Mesendoderm (in vitro differentiated cells): ENCODE measurements around the gene DAPK1.
A peak's percentile ranks its signal among the peaks of the same experiment; 100 is the strongest.

Experiments
- DNase-seq: peaks from one replicate; pipeline ENCODE4 v3.0.0; 2013
- H2AK5ac ChIP-seq: 2 replicates; pipeline ENCODE4 v1.6.1; 2013; ENCODE audit warnings: low read length, inconsistent platforms
- H2BK120ac ChIP-seq: 2 replicates; pipeline ENCODE4 v1.6.1; 2013; ENCODE audit warnings: low read depth, mild to moderate bottlenecking, low read length, moderate library complexity, mixed read lengths
- H2BK15ac ChIP-seq: replicated peaks from 2 replicates; pipeline ENCODE4 v1.6.1; 2013; ENCODE audit warnings: low read depth, mild to moderate bottlenecking, moderate library complexity
- H2BK5ac ChIP-seq: 2 replicates; pipeline ENCODE4 v1.6.1; 2013; ENCODE audit warnings: low read length, inconsistent platforms
- H3K18ac ChIP-seq: 2 replicates; pipeline ENCODE4 v1.6.1; 2013; ENCODE audit warnings: mild to moderate bottlenecking, low read length, mixed read lengths
- H3K23ac ChIP-seq: one replicate; pipeline ENCODE4 v1.6.1; 2013; ENCODE audit warnings: low read length
- H3K27ac ChIP-seq: 2 replicates; pipeline ENCODE4 v1.5.1; 2013; ENCODE audit warnings: low read depth, mild to moderate bottlenecking, inconsistent platforms, low read length, moderate library complexity
- H3K27me3 ChIP-seq: 2 replicates; pipeline ENCODE4 v1.6.1; 2013; ENCODE audit warnings: low read length, control low read depth, mild to moderate bottlenecking, inconsistent platforms; ENCODE audit not compliant: insufficient read depth, poor library complexity
- H3K36me3 ChIP-seq: 2 replicates; pipeline ENCODE4 v1.6.1; 2013; ENCODE audit warnings: low read length, inconsistent platforms; ENCODE audit not compliant: control insufficient read depth, insufficient read depth
- H3K4ac ChIP-seq: one replicate; pipeline ENCODE4 v1.6.1; 2013; ENCODE audit warnings: low read depth, mild to moderate bottlenecking, low read length, moderate library complexity
- H3K4me1 ChIP-seq: 2 replicates; pipeline ENCODE4 v1.6.1; 2013; ENCODE audit warnings: low read depth, low read length, inconsistent platforms; ENCODE audit not compliant: control insufficient read depth
- H3K4me2 ChIP-seq: 2 replicates; pipeline ENCODE4 v1.6.1; 2013; ENCODE audit warnings: low read length
- H3K4me3 ChIP-seq: 2 replicates; pipeline ENCODE4 v1.5.1; 2013; ENCODE audit warnings: mild to moderate bottlenecking, low read length
- H3K56ac ChIP-seq: one replicate; pipeline ENCODE4 v1.6.1; 2013; ENCODE audit warnings: low read length
- H3K79me1 ChIP-seq: 2 replicates; pipeline ENCODE4 v1.6.1; 2013; ENCODE audit warnings: low read length, inconsistent platforms
- H3K79me2 ChIP-seq: 2 replicates; pipeline ENCODE4 v1.6.1; 2013; ENCODE audit warnings: mild to moderate bottlenecking, low read length; ENCODE audit not compliant: control insufficient read depth, insufficient read depth
- H3K9ac ChIP-seq: 2 replicates; pipeline ENCODE4 v1.6.1; 2013; ENCODE audit warnings: low read length, inconsistent platforms
- H4K5ac ChIP-seq: one replicate; pipeline ENCODE4 v1.6.1; 2013; ENCODE audit warnings: low read length
- H4K8ac ChIP-seq: one replicate; pipeline ENCODE4 v1.6.1; 2013; ENCODE audit warnings: low read depth, mild to moderate bottlenecking, control low read depth, low read length, moderate library complexity
- WGBS: extraction: QIAGEN DNeasy Blood & Tissue Kit; methylation state at CpG from one replicate; pipeline ENCODE4 v1.1.7; 2013; ENCODE audit warnings: low lambda C conversion rate, missing lambda C conversion rate; ENCODE audit not compliant: insufficient coverage; ENCODE audit errors: extremely low coverage; 5-methylcytosine and 5-hydroxymethylcytosine counted together

Gene DAPK1

DNA sequence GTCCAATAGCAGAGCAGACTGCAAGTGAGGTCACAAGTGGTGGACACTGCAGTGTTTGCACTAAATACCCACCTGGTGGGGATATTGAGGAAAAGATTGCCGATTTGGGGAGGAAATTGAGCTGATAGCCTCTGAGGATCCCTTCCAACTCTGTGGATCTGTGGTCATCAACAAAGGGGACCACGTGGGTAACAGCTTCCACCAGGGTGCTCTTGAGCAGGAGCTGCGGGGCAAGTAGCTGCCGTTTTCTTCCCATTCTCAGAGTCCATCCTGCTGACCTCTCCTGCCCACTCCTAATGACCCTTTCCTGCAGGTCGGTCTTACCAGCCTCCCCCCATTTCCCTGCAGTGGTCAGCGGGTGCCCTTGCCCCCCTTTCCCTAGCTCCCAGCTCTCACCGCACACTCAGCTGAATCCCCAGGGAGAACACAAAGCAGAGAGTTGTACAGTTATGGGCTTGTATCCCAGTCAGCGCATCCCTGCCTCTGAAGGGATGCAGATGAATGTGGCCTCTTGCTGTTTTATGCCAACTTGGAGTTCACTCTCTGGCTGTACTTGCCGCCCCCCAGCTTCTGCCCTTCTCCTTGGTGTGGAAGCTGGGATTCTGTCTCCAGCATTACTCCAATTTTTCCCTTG is 18.0 kb downstream of the DAPK1 start:
- Histone ChIP-seq H4K8ac (no peak overlapping the region), H3K9ac (peak overlapping the region; percentile 8), H3K4me1 (peaks cover 29% of the 10 kb centered on the region), H3K4me3 (no peak overlapping the region), H3K18ac (peak overlapping the region; percentile 46), H4K5ac (no peak overlapping the region), H3K4ac (no peak overlapping the region), H2BK5ac (peak overlapping the region; percentile 58), H3K36me3 (no peaks in the 10 kb centered on the region), H2AK5ac (peak overlapping the region; percentile 75), H3K79me1 (peaks cover 21% of the 10 kb centered on the region), H2BK15ac (no peak overlapping the region), H3K4me2 (no peak overlapping the region), H3K27me3 (no peaks in the 10 kb centered on the region), H3K27ac (peak overlapping the region; percentile 36), H3K23ac (no peak overlapping the region), H3K56ac (peak overlapping the region; percentile 73), H2BK120ac (no peak overlapping the region), H3K79me2 (peaks cover 29% of the 10 kb centered on the region)
- DNase-seq: no peak
- no CpG with 5 or more reads among the region's 9 CpGs for WGBS

DNA sequence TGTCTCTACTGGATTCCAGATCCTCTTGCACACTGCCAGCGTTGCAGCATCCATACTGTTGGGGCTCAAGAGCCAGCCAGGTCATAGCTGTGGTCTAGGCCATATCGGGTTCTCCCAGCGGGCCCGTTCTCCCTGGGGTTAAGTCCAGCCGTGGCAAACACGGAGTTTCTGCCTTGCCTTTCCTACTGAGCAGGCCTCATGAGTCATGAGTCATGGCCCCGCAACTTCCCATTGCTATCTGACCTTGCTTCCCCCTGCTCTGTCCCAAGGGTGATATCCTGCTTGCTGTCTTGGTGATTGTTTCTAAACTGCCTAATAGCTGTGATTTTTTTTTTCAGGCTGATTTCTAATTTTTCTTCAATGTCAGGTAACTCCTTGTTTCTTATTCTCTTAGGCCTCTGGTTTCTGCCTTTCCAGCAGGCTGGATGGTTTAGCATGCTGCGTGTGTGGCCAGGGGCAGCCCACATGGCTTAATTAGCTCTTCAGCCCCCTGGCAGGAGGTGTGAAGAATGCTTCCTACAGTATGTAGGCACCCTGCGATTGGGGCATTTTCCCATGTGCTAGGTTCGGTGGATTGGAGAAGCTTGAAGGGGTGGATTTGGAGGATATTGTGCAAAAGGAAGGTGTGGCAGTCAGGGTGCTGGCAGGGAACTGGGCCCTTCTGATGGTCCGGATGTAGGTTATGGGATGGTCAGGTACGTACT is 18.7 kb downstream of the DAPK1 start:
- Histone ChIP-seq H3K4me1 (peaks cover 29% of the 10 kb centered on the region), H3K4me3 (no peak overlapping the region), H3K4ac (no peak overlapping the region), H2AK5ac (peak overlapping the region; percentile 20), H2BK15ac (no peak overlapping the region), H3K27ac (peak overlapping the region; percentile 36), H4K8ac (no peak overlapping the region), H3K9ac (peak overlapping the region; percentile 8), H3K79me2 (peaks cover 29% of the 10 kb centered on the region), H2BK5ac (peak overlapping the region; percentile 58), H4K5ac (no peak overlapping the region), H3K23ac (no peak overlapping the region), H3K4me2 (no peak overlapping the region), H3K18ac (peak overlapping the region; percentile 46), H3K56ac (peak overlapping the region; percentile 73), H2BK120ac (no peak overlapping the region), H3K27me3 (no peaks in the 10 kb centered on the region), H3K79me1 (peaks cover 23% of the 10 kb centered on the region), H3K36me3 (no peaks in the 10 kb centered on the region)
- peak; percentile 76 for DNase-seq
- no CpG with 5 or more reads among the region's 12 CpGs for WGBS

DNA sequence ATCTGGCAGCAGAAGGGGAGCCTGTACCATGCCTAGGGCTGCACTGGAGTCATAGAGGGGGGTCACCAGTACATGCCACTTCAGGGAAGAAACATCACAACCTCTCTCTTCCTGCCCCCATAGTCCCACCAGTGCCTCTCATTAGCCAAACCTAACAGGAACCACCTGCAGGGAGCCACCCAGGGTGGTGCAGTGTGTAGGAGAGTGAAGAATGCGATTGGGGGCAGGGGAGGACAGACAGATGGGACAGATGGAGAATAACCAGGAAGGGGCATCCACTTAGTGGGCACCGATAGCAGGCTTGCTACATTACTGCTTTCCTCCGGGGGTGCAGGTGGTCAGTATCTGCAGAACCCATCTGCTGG is 19.2 kb downstream of the DAPK1 start:
- Histone ChIP-seq H3K27me3 (no peaks in the 10 kb centered on the region), H3K4me3 (no peak overlapping the region), H2BK120ac (no peak overlapping the region), H2BK15ac (no peak overlapping the region), H3K27ac (peak overlapping the region; percentile 4), H3K9ac (no peak overlapping the region), H3K4me2 (no peak overlapping the region), H3K79me1 (peaks cover 27% of the 10 kb centered on the region), H3K4me1 (peaks cover 29% of the 10 kb centered on the region), H2BK5ac (peak overlapping the region; percentile 52), H3K18ac (no peak overlapping the region), H4K8ac (no peak overlapping the region), H3K4ac (no peak overlapping the region), H3K23ac (no peak overlapping the region), H3K56ac (peak overlapping the region; percentile 62), H3K79me2 (peaks cover 35% of the 10 kb centered on the region), H4K5ac (no peak overlapping the region), H3K36me3 (no peaks in the 10 kb centered on the region), H2AK5ac (peak overlapping the region; percentile 20)
- DNase-seq: no peak
- WGBS: no CpG with 5 or more reads among the region's 3 CpGs

DNA sequence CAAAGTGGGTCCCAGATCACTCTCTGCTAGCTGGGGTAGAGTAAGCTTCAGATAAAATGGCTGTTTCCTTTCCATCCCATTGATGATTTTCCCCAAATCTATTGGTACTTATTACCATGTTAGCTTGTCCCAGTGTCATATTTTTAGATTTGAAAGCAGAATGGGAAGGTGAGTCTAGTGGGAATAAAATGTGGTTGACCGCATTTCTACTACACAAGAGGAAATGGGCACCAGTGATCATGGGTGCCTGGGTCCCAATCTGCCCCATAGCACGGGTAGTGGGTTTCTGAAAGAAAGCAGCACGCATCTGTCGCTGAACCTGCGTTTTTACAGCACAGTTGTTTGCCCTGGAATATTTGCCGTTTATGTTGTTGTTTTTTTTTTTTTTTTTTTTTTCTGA is 20.1 kb downstream of the DAPK1 start:
- H3K4me3 ChIP-seq: no peak overlapping the region
- no CpG with 5 or more reads among the region's 6 CpGs for WGBS

DNA sequence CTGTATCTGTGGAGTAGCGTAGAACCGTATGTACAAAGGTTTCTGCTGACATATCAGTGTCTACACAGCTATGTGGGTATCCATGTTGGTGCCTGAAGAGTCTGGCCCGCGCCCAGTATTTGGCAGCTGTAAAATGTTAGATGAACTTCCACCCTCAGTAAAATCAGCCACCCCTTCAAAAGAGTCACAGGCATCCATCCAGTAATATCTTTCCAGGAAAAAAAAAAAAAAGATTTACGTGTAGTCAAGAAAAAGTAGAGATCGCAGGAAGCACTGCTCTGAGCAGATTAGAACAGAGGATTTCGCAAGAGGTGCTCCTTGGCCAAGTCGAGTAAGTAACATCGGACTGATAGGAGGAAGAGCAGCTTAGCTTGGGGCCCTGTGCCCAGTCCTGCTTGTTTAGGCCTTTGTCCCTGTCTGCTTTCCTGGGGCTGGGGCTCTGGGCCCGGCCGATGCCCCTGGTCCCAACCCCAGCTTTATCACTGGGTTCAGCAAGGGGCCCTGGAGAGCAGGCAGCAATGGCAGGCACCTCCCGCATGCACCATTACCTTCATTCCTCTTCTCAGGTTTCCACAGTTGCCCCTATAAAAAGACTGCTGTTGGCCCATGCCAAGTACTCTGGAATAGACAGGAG is 21.2 kb downstream of the DAPK1 start:
- no peak overlapping the region for H2AK5ac ChIP-seq
- no CpG with 5 or more reads among the region's 12 CpGs for WGBS
- H3K27ac ChIP-seq: peak overlapping the region; percentile 27
- H3K79me1 ChIP-seq: peaks cover 21% of the 10 kb centered on the region
- H3K4ac ChIP-seq: no peak overlapping the region
- H3K27me3 ChIP-seq: no peaks in the 10 kb centered on the region
- H3K56ac ChIP-seq: no peak overlapping the region
- H2BK15ac ChIP-seq: no peak overlapping the region
- H2BK120ac ChIP-seq: no peak overlapping the region
- no peaks in the 10 kb centered on the region for H3K36me3 ChIP-seq
- H2BK5ac ChIP-seq: no peak overlapping the region
- no peak overlapping the region for H4K8ac ChIP-seq
- H3K79me2 ChIP-seq: peaks cover 39% of the 10 kb centered on the region
- DNase-seq: no peak
- no peak overlapping the region for H4K5ac ChIP-seq
- no peak overlapping the region for H3K9ac ChIP-seq
- no peak overlapping the region for H3K4me3 ChIP-seq
- peaks cover 29% of the 10 kb centered on the region for H3K4me1 ChIP-seq
- no peak overlapping the region for H3K23ac ChIP-seq
- H3K18ac ChIP-seq: peak overlapping the region; percentile 54
- H3K4me2 ChIP-seq: no peak overlapping the region

More for the DNA sequence above, 20.1 kb downstream of the DAPK1 start:
- Histone ChIP-seq H4K8ac (no peak overlapping the region), H3K79me1 (peaks cover 25% of the 10 kb centered on the region), H3K9ac (no peak overlapping the region), H3K27me3 (no peaks in the 10 kb centered on the region), H3K56ac (no peak overlapping the region), H3K36me3 (no peaks in the 10 kb centered on the region), H2AK5ac (no peak overlapping the region), H3K27ac (no peak overlapping the region), H3K23ac (no peak overlapping the region), H2BK5ac (no peak overlapping the region), H3K4me2 (no peak overlapping the region), H4K5ac (no peak overlapping the region), H3K4ac (no peak overlapping the region), H2BK15ac (no peak overlapping the region), H3K18ac (no peak overlapping the region), H3K79me2 (peaks cover 36% of the 10 kb centered on the region), H2BK120ac (no peak overlapping the region), H3K4me1 (peaks cover 29% of the 10 kb centered on the region)
- DNase-seq: no peak
